DMS79 treated with DMSO at 0.1 percent for 48 hours (cell line): ENCODE measurements around the gene PPP2R5C.
"Not testable (repeated sequence)": the region's sequence is repeated elsewhere in the genome, so short reads cannot be mapped to it uniquely, and the experiment has no call there.

Source experiments
- DNase-seq: peaks from one replicate; lab custom pipeline; 2025; lab: John Stamatoyannopoulos, UW

Gene PPP2R5C

GRCh38 chr14:101761032-101761880 lies at the start of gene PPP2R5C:
Gene PPP2R5C (plus strand): TSS chr14:101761709. CDS start chr14:101761894, 185 bp downstream.
- peak; percentile 74 for DNase-seq

- not testable (repeated sequence) for DNase-seq
Observed at GRCh38 chr14:101711857-101712233, 49.7 kb upstream of the PPP2R5C start.

GRCh38 chr14:101712341-101712740 lies 49.2 kb upstream of the PPP2R5C start:
- not testable (repeated sequence) for DNase-seq

GRCh38 chr14:101713091-101713490 lies 48.4 kb upstream of the PPP2R5C start:
- DNase-seq, result not testable (repeated sequence)

- no peak for DNase-seq
Observed at GRCh38 chr14:101713621-101714349, 47.7 kb upstream of the PPP2R5C start.

GRCh38 chr14:101714394-101714793 lies 47.1 kb upstream of the PPP2R5C start:
- DNase-seq, result no peak

GRCh38 chr14:101715210-101716076 lies 46.1 kb upstream of the PPP2R5C start:
- no peak for DNase-seq

- DNase-seq, result no peak
Observed at GRCh38 chr14:101716077-101716950, 45.2 kb upstream of the PPP2R5C start.

- no peak for DNase-seq
Observed at GRCh38 chr14:101716956-101717662, 44.4 kb upstream of the PPP2R5C start.

GRCh38 chr14:101717663-101718490 lies 43.6 kb upstream of the PPP2R5C start:
- DNase-seq, result no peak

- DNase-seq, result no peak
Observed at GRCh38 chr14:101719045-101719645, 42.4 kb upstream of the PPP2R5C start.

GRCh38 chr14:101719708-101720107 lies 41.8 kb upstream of the PPP2R5C start:
- no peak for DNase-seq

GRCh38 chr14:101721111-101721510 lies 40.4 kb upstream of the PPP2R5C start:
- no peak for DNase-seq

GRCh38 chr14:101721951-101722661 lies 39.4 kb upstream of the PPP2R5C start:
- DNase-seq, result no peak

- DNase-seq, result no peak
Observed at GRCh38 chr14:101723061-101723595, 38.4 kb upstream of the PPP2R5C start.

GRCh38 chr14:101725652-101726051 lies 35.9 kb upstream of the PPP2R5C start:
- not testable (repeated sequence) for DNase-seq

GRCh38 chr14:101726295-101726953 lies 35.1 kb upstream of the PPP2R5C start:
- no peak for DNase-seq

- DNase-seq, result no peak
Observed at GRCh38 chr14:101726954-101727302, 34.6 kb upstream of the PPP2R5C start.
